ENCODE measurements around the gene TIAM1. TPM values are rescaled to one million over a fixed set of nuclear protein-coding genes. Genes with fewer than 3 reads are reported as not detected.

The TIAM1 gene
- total RNA-seq, 1 experiment from 2014 or later, result 28.7 TPM

- TF ChIP-seq, protein P1, sequence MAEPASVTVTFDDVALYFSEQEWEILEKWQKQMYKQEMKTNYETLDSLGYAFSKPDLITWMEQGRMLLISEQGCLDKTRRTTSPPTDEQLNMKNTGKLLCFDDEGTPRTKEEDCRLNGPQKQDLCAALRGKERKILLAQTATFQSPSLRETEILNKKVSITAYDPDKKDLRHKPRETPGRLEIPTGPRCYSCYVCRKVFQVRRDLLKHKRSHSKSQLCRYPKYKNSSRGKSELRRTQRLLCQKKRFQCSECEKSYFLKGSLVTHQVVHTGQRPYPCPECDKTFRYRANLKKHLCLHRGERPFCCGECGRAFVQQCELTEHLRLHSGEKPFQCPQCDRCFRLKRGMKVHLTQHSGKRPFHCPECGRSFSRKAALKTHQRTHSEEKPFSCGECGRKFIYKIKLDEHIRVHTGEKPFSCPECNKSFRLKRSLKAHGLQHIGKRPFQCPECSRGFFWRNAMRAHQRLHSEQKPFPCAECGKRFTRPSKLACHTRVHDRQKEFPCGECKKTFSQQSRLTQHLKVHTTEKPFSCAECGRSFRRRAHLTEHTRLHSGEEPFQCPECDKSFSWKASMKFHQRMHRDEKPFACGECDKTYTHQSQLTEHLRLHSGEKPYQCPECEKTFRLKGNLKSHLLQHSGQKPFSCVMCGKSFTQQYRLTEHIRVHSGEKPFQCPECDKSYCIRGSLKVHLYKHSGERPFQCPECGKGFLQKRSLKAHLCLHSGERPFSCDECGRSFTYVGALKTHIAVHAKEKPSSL (CRISPR knock-in tag; conservative IDR thresholded peaks at IDR 0.05), result no peak
Measured at GRCh38 chr21:31141389-31142000, 202.6 kb downstream of the TIAM1 start (continued).

DNA sequence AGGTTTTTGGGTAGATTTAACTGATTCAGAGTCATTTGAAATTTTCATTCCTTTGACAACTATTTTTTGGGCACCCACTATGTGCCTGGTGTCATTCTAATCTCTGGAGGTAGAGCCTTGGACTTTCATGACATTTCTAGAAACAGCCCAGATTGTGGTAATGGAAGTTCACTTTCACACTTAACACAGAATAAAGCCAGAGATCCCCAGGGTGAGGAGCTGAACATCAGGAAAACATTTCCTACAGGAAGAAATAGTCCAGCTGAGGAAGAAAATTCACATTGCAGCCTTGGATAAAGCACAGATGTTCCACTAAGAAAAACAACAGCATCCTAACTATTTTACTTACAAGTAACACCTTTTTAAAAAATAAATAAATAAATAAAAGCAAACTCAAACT is 203.4 kb downstream of the TIAM1 start:
- CTCF ChIA-PET, result no interaction called here
- Mint-ChIP-seq H3K27ac (0 out of 2 replicates have a peak overlapping the region, but pooled peaks have one; percentile 4), H3K4me1 (peaks cover 37% of the 10 kb centered on the region), H3K36me3 (peaks cover 12% of the 10 kb centered on the region; the same call in 1 of the 2 replicates), H3K9me3 (no peaks in the 10 kb centered on the region), H3K4me3 (no peak overlapping the region), H3K27me3 (ENCODE audit: low read depth) (no peaks in the 10 kb centered on the region)
- no peak for TF ChIP-seq ZNF138 (CRISPR knock-in tag; conservative IDR thresholded peaks at IDR 0.05)
- TF ChIP-seq ESRRA (CRISPR knock-in tag; IDR thresholded peaks at IDR 0.05; ENCODE audit: borderline replicate concordance), result no peak
- POLR2A ChIA-PET, result no interaction called here
- no peak for ATAC-seq
- DNase-seq (ENCODE audit: low spot score), result no peak

DNA sequence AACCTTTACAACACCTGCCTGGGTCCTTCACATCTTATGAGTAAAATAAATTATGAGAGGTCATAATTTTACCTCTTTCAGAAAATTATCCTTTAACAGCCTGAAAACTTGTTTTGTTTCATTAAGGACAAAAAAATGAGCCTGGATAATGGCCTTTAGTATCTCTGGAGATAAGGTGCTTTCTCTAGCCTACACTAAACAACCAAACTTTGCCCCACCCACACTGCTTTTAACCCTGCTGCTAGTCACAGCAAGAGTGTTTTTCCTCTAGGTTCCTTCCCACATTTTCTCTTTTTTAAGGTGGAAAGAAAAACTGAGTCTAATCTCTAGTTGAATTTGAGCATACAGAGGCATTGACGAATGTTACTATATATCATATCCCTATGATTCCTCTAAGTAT is 204.0 kb downstream of the TIAM1 start:
- POLR2A ChIA-PET, result no interaction called here
- CTCF ChIA-PET, result no interaction called here
- DNase-seq (ENCODE audit: low spot score), result no peak
- H3K4me3 Mint-ChIP-seq, result no peak overlapping the region
- peaks cover 31% of the 10 kb centered on the region for H3K4me1 Mint-ChIP-seq
- H3K27me3 Mint-ChIP-seq (ENCODE audit: low read depth), result no peaks in the 10 kb centered on the region
- 0 out of 2 replicates have a peak overlapping the region, but pooled peaks have one; percentile 11 for H3K27ac Mint-ChIP-seq
- ATAC-seq, result no peak
- H3K36me3 Mint-ChIP-seq, result peaks cover 15% of the 10 kb centered on the region
- H3K9me3 Mint-ChIP-seq, result no peaks in the 10 kb centered on the region
- TF ChIP-seq, protein P2, sequence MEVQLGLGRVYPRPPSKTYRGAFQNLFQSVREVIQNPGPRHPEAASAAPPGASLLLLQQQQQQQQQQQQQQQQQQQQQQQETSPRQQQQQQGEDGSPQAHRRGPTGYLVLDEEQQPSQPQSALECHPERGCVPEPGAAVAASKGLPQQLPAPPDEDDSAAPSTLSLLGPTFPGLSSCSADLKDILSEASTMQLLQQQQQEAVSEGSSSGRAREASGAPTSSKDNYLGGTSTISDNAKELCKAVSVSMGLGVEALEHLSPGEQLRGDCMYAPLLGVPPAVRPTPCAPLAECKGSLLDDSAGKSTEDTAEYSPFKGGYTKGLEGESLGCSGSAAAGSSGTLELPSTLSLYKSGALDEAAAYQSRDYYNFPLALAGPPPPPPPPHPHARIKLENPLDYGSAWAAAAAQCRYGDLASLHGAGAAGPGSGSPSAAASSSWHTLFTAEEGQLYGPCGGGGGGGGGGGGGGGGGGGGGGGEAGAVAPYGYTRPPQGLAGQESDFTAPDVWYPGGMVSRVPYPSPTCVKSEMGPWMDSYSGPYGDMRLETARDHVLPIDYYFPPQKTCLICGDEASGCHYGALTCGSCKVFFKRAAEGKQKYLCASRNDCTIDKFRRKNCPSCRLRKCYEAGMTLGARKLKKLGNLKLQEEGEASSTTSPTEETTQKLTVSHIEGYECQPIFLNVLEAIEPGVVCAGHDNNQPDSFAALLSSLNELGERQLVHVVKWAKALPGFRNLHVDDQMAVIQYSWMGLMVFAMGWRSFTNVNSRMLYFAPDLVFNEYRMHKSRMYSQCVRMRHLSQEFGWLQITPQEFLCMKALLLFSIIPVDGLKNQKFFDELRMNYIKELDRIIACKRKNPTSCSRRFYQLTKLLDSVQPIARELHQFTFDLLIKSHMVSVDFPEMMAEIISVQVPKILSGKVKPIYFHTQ (CRISPR knock-in tag; IDR thresholded peaks at IDR 0.05), result no peak
- TF ChIP-seq OVOL2 (CRISPR knock-in tag; IDR thresholded peaks at IDR 0.05; ENCODE audit: borderline replicate concordance), result no peak
- no peak for TF ChIP-seq NFYB (CRISPR knock-in tag; conservative IDR thresholded peaks at IDR 0.05; ENCODE audit: low read depth)
- no peak for TF ChIP-seq GTF2I (CRISPR knock-in tag; conservative IDR thresholded peaks at IDR 0.05)
- no peak for TF ChIP-seq ZBTB21 (CRISPR knock-in tag; IDR thresholded peaks at IDR 0.05; ENCODE audit: borderline replicate concordance)
- no peak for TF ChIP-seq CREM (CRISPR knock-in tag; IDR thresholded peaks at IDR 0.05)
- no peak for TF ChIP-seq ZNF219 (CRISPR knock-in tag; IDR thresholded peaks at IDR 0.05; ENCODE audit: borderline replicate concordance)
- TF ChIP-seq, protein P1 (CRISPR knock-in tag; conservative IDR thresholded peaks at IDR 0.05), result no peak
- no peak for TF ChIP-seq ZNF281 (CRISPR knock-in tag; IDR thresholded peaks at IDR 0.05)
- TF ChIP-seq ZNF416 (CRISPR knock-in tag; IDR thresholded peaks at IDR 0.05), result no peak
- no peak for TF ChIP-seq FOXP1 (CRISPR knock-in tag; IDR thresholded peaks at IDR 0.05; ENCODE audit: borderline replicate concordance)
- TF ChIP-seq ZNF138 (CRISPR knock-in tag; conservative IDR thresholded peaks at IDR 0.05), result no peak
- TF ChIP-seq, protein P3, sequence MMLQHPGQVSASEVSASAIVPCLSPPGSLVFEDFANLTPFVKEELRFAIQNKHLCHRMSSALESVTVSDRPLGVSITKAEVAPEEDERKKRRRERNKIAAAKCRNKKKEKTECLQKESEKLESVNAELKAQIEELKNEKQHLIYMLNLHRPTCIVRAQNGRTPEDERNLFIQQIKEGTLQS (CRISPR knock-in tag; conservative IDR thresholded peaks at IDR 0.05), result no peak
- no peak for TF ChIP-seq ATF6 (CRISPR knock-in tag; IDR thresholded peaks at IDR 0.05)
- no peak for TF ChIP-seq MYBL2 (CRISPR knock-in tag; IDR thresholded peaks at IDR 0.05)
- TF ChIP-seq, protein P4, sequence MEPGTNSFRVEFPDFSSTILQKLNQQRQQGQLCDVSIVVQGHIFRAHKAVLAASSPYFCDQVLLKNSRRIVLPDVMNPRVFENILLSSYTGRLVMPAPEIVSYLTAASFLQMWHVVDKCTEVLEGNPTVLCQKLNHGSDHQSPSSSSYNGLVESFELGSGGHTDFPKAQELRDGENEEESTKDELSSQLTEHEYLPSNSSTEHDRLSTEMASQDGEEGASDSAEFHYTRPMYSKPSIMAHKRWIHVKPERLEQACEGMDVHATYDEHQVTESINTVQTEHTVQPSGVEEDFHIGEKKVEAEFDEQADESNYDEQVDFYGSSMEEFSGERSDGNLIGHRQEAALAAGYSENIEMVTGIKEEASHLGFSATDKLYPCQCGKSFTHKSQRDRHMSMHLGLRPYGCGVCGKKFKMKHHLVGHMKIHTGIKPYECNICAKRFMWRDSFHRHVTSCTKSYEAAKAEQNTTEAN (CRISPR knock-in tag; IDR thresholded peaks at IDR 0.05), result no peak

Measured in WTC11 (cell line).